Measurements from ENCODE around the gene CDC42EP3. TPM values are rescaled to one million over a fixed set of nuclear protein-coding genes. Genes with fewer than 3 reads are reported as not detected.

The CDC42EP3 gene
- total and polyA plus RNA-seq, 2 experiments from 2014 or later, result 19.3 to 33.0 TPM

DNA sequence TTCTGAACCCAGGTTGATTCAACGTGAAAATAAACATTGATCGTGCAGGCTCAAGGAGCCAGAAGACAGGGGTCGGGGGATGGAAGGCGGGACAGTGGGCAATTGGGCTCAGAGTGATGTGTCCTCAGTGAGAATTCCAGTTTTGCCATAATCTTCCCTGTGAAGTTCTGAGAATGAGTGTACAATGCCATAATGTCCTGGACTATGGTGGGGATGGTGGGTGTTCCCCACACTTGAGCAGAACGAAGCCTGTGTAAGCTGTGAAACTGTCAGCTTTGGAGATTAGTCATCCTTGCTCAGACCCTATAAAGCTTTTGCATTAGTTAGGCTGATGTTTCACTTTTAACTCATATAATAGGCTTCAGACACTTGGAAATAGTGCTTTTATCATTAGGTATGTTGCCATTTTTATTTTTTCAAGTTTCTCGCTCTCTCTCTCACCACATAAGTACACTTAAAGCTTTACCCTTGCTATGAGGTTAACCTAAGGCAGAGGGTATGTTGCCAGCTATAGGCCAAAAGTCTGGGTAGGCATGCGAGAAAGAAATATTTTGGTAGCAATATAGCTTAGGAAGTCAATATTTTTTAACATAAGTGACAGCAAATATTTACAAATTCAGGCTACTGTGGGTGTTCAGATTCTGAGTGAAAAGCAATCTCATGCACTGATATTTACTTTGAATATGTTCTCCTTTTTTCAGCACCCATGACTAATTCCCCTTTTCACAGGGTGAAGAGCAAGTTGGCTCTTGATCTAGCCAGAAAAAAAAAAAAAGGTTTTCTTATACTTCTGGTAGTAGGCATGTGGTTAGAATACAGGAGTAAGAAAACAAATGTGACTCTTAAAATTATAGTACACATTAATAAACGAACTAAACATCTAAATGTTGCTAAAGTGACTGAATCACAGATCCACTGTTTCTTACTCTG lies 47.2 kb downstream of the CDC42EP3 start:
- no peaks in the 10 kb centered on the region for H4K20me1 ChIP-seq (ENCODE audit: insufficient read depth, poor library complexity, severe bottlenecking)
- no peak overlapping the region for H3K4me3 ChIP-seq
- no peaks in the 10 kb centered on the region for H3K27me3 ChIP-seq
- no peak overlapping the region for H2AFZ ChIP-seq
- no peaks in the 10 kb centered on the region for H3K9me3 ChIP-seq (ENCODE audit: low read depth)
- no peak overlapping the region for H3K27ac ChIP-seq
- H3K9me2 ChIP-seq (replicated peaks; ENCODE audit: insufficient read depth), result no peaks in the 10 kb centered on the region
- WGBS (ENCODE audit: low lambda C conversion rate, missing lambda C conversion rate), result 86% methylated on average over 8 of the region's 8 CpGs
- no peak for TF ChIP-seq EZH2phosphoT487 (IDR thresholded peaks at IDR 0.05; ENCODE audit: low read depth, severe bottlenecking, unreplicated experiment)
- TF ChIP-seq EZH2 (IDR thresholded peaks at IDR 0.05; ENCODE audit: borderline replicate concordance), result no peak
- TF ChIP-seq, protein P1, sequence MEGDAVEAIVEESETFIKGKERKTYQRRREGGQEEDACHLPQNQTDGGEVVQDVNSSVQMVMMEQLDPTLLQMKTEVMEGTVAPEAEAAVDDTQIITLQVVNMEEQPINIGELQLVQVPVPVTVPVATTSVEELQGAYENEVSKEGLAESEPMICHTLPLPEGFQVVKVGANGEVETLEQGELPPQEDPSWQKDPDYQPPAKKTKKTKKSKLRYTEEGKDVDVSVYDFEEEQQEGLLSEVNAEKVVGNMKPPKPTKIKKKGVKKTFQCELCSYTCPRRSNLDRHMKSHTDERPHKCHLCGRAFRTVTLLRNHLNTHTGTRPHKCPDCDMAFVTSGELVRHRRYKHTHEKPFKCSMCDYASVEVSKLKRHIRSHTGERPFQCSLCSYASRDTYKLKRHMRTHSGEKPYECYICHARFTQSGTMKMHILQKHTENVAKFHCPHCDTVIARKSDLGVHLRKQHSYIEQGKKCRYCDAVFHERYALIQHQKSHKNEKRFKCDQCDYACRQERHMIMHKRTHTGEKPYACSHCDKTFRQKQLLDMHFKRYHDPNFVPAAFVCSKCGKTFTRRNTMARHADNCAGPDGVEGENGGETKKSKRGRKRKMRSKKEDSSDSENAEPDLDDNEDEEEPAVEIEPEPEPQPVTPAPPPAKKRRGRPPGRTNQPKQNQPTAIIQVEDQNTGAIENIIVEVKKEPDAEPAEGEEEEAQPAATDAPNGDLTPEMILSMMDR (IDR thresholded peaks at IDR 0.05; ENCODE audit: poor library complexity), result no peak
- no peak overlapping the region for H3K4me2 ChIP-seq
- no peaks in the 10 kb centered on the region for H3K36me3 ChIP-seq (replicated peaks; ENCODE audit: insufficient read depth, low read depth)
- H3K79me2 ChIP-seq, result no peaks in the 10 kb centered on the region
- peaks cover 6% of the 10 kb centered on the region for H3K4me1 ChIP-seq (ENCODE audit: insufficient read depth)
- DNase-seq (ENCODE audit: low spot score), result no peak

DNA sequence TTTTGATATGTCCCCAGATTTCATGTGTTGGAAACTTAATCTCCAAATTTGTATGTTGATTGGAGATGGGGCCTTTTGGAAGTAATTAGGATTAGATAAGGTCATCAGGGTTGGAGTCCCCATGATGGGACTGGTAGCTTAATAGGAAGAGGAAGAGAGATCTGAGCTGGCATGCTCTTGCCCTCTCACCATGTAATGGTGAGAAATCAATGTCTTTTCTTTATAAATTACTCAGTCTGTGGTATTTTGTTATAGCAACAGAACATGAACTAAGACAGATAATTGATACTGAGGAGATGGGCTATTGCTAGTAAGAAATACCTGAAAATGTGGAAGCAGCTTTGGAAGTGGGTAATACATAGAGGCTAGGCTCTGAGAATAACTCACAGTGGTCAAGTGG lies 48.0 kb downstream of the CDC42EP3 start:
- TF ChIP-seq EZH2phosphoT487 (IDR thresholded peaks at IDR 0.05; ENCODE audit: low read depth, severe bottlenecking, unreplicated experiment) (no peak), EZH2 (IDR thresholded peaks at IDR 0.05; ENCODE audit: borderline replicate concordance) (no peak)
- TF ChIP-seq, protein P1 (IDR thresholded peaks at IDR 0.05; ENCODE audit: poor library complexity), result no peak
- no peak overlapping the region for H3K4me3 ChIP-seq
- H3K9me2 ChIP-seq (replicated peaks; ENCODE audit: insufficient read depth), result no peaks in the 10 kb centered on the region
- no peaks in the 10 kb centered on the region for H3K79me2 ChIP-seq
- H4K20me1 ChIP-seq (ENCODE audit: insufficient read depth, poor library complexity, severe bottlenecking), result no peaks in the 10 kb centered on the region
- H3K4me1 ChIP-seq (ENCODE audit: insufficient read depth), result peaks cover 6% of the 10 kb centered on the region
- H3K9me3 ChIP-seq (ENCODE audit: low read depth), result no peaks in the 10 kb centered on the region
- DNase-seq (ENCODE audit: low spot score), result no peak
- no peak overlapping the region for H3K27ac ChIP-seq
- no peak overlapping the region for H3K4me2 ChIP-seq
- no peaks in the 10 kb centered on the region for H3K36me3 ChIP-seq (replicated peaks; ENCODE audit: insufficient read depth, low read depth)
- no peak overlapping the region for H2AFZ ChIP-seq
- no peaks in the 10 kb centered on the region for H3K27me3 ChIP-seq

DNA sequence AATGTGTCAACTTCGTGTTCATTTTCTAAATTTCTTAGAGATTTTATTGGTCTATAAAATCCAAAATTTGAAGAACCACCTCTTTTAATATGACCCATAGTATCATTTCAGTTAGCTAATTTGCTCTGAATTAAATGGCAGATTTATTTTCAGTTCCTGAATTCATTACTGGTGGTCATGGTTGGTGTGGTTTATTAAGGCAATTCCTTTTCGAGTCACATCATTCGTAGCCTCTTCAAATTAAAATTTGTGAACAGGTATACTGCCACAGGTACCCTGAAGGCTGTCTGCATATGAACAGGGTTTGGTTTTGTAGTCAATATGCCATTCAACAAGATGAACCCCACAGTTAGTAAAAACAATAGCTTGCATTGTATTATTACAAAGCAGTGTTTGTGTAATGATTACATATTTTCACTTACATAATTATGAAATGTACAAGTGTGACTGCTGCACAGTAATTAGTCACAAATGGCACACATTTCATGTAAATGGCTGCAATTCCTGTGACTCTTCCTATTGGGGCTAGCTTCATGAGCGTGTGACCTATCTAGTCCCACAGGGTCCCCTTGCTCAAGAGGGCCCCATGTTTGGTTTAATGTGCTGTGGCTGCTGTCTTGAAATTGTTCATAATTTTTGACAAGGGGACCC lies 48.9 kb downstream of the CDC42EP3 start:
- Histone ChIP-seq H3K9me2 (replicated peaks; ENCODE audit: insufficient read depth) (no peaks in the 10 kb centered on the region), H3K79me2 (no peaks in the 10 kb centered on the region), H3K4me3 (no peak overlapping the region), H2AFZ (no peak overlapping the region), H3K36me3 (replicated peaks; ENCODE audit: insufficient read depth, low read depth) (no peaks in the 10 kb centered on the region), H3K27ac (no peak overlapping the region), H3K4me2 (no peak overlapping the region), H4K20me1 (ENCODE audit: insufficient read depth, poor library complexity, severe bottlenecking) (no peaks in the 10 kb centered on the region), H3K27me3 (no peaks in the 10 kb centered on the region), H3K4me1 (ENCODE audit: insufficient read depth) (peaks cover 10% of the 10 kb centered on the region), H3K9me3 (ENCODE audit: low read depth) (no peaks in the 10 kb centered on the region)
- TF ChIP-seq, protein P1 (IDR thresholded peaks at IDR 0.05; ENCODE audit: poor library complexity), result no peak
- WGBS (ENCODE audit: low lambda C conversion rate, missing lambda C conversion rate), result 94% methylated on average over 4 of the region's 4 CpGs
- no peak for DNase-seq (ENCODE audit: low spot score)

Data from hepatocyte (in vitro differentiated cells).